Measurements from ENCODE around the gene NKRF. TPM values are rescaled to one million over a fixed set of nuclear protein-coding genes. Genes with fewer than 3 reads are reported as not detected.

Gene NKRF
- total RNA-seq, 1 donor from 2014 or later = 6.8 TPM

- Mint-ChIP-seq H3K27ac (ENCODE audit: unreplicated experiment) (no peak overlapping the region), H3K36me3 (ENCODE audit: unreplicated experiment) (no peaks in the 10 kb centered on the region), H3K9me3 (ENCODE audit: unreplicated experiment) (peaks cover 3% of the 10 kb centered on the region), H3K4me1 (ENCODE audit: low read depth, unreplicated experiment) (peaks cover 9% of the 10 kb centered on the region), H3K4me3 (ENCODE audit: unreplicated experiment) (no peak overlapping the region), H3K27me3 (ENCODE audit: unreplicated experiment) (no peaks in the 10 kb centered on the region)
- no peak for TF ChIP-seq CTCF (IDR thresholded peaks at IDR 0.05; ENCODE audit: partially characterized antibody, unreplicated experiment)
- DNase-seq = no peak
These were observed 41.6 kb upstream of the NKRF start for GRCh38 chrX:119647552-119648420.

GRCh38 chrX:119647089-119647488 lies 40.9 kb upstream of the NKRF start:
- Mint-ChIP-seq H3K27ac (ENCODE audit: unreplicated experiment) (no peak overlapping the region), H3K4me1 (ENCODE audit: low read depth, unreplicated experiment) (peaks cover 13% of the 10 kb centered on the region), H3K36me3 (ENCODE audit: unreplicated experiment) (no peaks in the 10 kb centered on the region), H3K4me3 (ENCODE audit: unreplicated experiment) (no peak overlapping the region), H3K9me3 (ENCODE audit: unreplicated experiment) (peaks cover 3% of the 10 kb centered on the region), H3K27me3 (ENCODE audit: unreplicated experiment) (no peaks in the 10 kb centered on the region)
- TF ChIP-seq CTCF (IDR thresholded peaks at IDR 0.05; ENCODE audit: partially characterized antibody, unreplicated experiment) = no peak
- DNase-seq = no peak

- Mint-ChIP-seq H3K27me3 (ENCODE audit: unreplicated experiment) (no peaks in the 10 kb centered on the region), H3K27ac (ENCODE audit: unreplicated experiment) (no peak overlapping the region), H3K9me3 (ENCODE audit: unreplicated experiment) (peaks cover 6% of the 10 kb centered on the region), H3K4me3 (ENCODE audit: unreplicated experiment) (no peak overlapping the region), H3K4me1 (ENCODE audit: low read depth, unreplicated experiment) (peaks cover 13% of the 10 kb centered on the region), H3K36me3 (ENCODE audit: unreplicated experiment) (no peaks in the 10 kb centered on the region)
- TF ChIP-seq CTCF (IDR thresholded peaks at IDR 0.05; ENCODE audit: partially characterized antibody, unreplicated experiment) = no peak
- DNase-seq = no peak
These were observed 40.3 kb upstream of the NKRF start for GRCh38 chrX:119646515-119646914.

- Mint-ChIP-seq H3K36me3 (ENCODE audit: unreplicated experiment) (no peaks in the 10 kb centered on the region), H3K27ac (ENCODE audit: unreplicated experiment) (peak overlapping the region; percentile 88), H3K4me1 (ENCODE audit: low read depth, unreplicated experiment) (peaks cover 13% of the 10 kb centered on the region), H3K27me3 (ENCODE audit: unreplicated experiment) (peaks cover 2% of the 10 kb centered on the region), H3K9me3 (ENCODE audit: unreplicated experiment) (peaks cover 6% of the 10 kb centered on the region), H3K4me3 (ENCODE audit: unreplicated experiment) (no peak overlapping the region)
- DNase-seq = peak; percentile 19
- no peak for TF ChIP-seq CTCF (IDR thresholded peaks at IDR 0.05; ENCODE audit: partially characterized antibody, unreplicated experiment)
These were observed 37.5 kb upstream of the NKRF start for GRCh38 chrX:119643696-119644095.

GRCh38 chrX:119640731-119641170 lies 34.5 kb upstream of the NKRF start:
- peaks cover 7% of the 10 kb centered on the region for H3K27me3 Mint-ChIP-seq (ENCODE audit: unreplicated experiment)
- peaks cover 10% of the 10 kb centered on the region for H3K9me3 Mint-ChIP-seq (ENCODE audit: unreplicated experiment)
- no peak for TF ChIP-seq CTCF (IDR thresholded peaks at IDR 0.05; ENCODE audit: partially characterized antibody, unreplicated experiment)
- no peaks in the 10 kb centered on the region for H3K36me3 Mint-ChIP-seq (ENCODE audit: unreplicated experiment)
- H3K4me3 Mint-ChIP-seq (ENCODE audit: unreplicated experiment) = no peak overlapping the region
- no peak overlapping the region for H3K27ac Mint-ChIP-seq (ENCODE audit: unreplicated experiment)
- DNase-seq = no peak
- H3K4me1 Mint-ChIP-seq (ENCODE audit: low read depth, unreplicated experiment) = peaks cover 13% of the 10 kb centered on the region
